Measurements from ENCODE around the gene FPGT. TPM values are rescaled to one million over a fixed set of nuclear protein-coding genes. Genes with fewer than 3 reads are reported as not detected.

The FPGT gene
- total and polyA plus RNA-seq, 2 donors (not counting 1 experiment from before 2014, with no cell fraction given) = 2.1 to 10.7 TPM

DNA sequence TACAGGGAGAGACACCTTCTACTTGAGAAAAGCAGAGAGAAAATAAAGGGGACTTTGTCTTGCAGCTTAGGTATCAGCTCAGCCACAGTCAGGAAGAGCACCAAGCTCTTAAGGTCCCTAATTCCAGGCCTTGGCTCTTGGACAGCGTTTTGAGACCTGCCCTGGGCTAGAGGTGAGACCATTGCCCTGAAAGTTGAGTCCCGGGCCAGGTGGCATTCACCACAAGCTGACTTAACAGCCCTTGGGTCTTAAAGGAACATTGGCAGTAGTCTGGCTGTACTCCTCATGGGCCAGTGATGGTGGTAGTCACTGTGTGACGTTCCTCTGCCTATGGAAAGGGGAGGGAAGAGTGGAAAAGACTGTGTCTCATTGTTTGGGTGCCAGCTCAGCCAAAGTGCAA is 25.4 kb downstream of the FPGT start:
- H3K4me2 ChIP-seq (replicated peaks; ENCODE audit: low read depth, low read length, poor library complexity, severe bottlenecking) = no peak overlapping the region
- WGBS (ENCODE audit: insufficient coverage) = 85% methylated on average over 3 of the region's 3 CpGs
- no peaks in the 10 kb centered on the region for H3K4me1 Mint-ChIP-seq
- peaks cover 2 to 8% (median 3%) of the 10 kb centered on the region in 3 donors for H3K9me3 ChIP-seq (ENCODE audit: control extremely low read depth in 1 of 3, control insufficient read depth in 2 of 3, insufficient read depth in 1 of 3, low read length in 2 of 3)
- H3K27me3 Mint-ChIP-seq = no peaks in the 10 kb centered on the region
- no peaks in the 10 kb centered on the region for H3K4me1 ChIP-seq (ENCODE audit: control insufficient read depth in 2 of 2, insufficient read depth in 2 of 2, low read length in 2 of 2)
- intact Hi-C loops (cut with micrococcal nuclease) = no loop called here
- no peak overlapping the region for H2AFZ ChIP-seq (ENCODE audit: insufficient read depth, low read depth, low read length, poor library complexity, severe bottlenecking)
- no peaks in the 10 kb centered on the region for H4K20me1 ChIP-seq (ENCODE audit: control insufficient read depth, insufficient read depth, low read length, poor library complexity, severe bottlenecking)
- DNase-seq (no peak), ATAC-seq (ENCODE audit: low read depth) (no peak)
- TF ChIP-seq EZH2 (IDR thresholded peaks at IDR 0.05; ENCODE audit: borderline replicate concordance, insufficient read depth, low read depth, low read length, poor library complexity, severe bottlenecking) (no peak), CTCF (IDR thresholded peaks at IDR 0.05) (no peak)
- H3K9me3 Mint-ChIP-seq (ENCODE audit: insufficient read depth) = peaks cover 13% of the 10 kb centered on the region
- ChIA-PET CTCF (no interaction called here), POLR2A (no interaction called here)
- no peaks in the 10 kb centered on the region for H3K79me2 ChIP-seq (ENCODE audit: control insufficient read depth, insufficient read depth, low read length)
- no peaks in the 10 kb centered on the region for H3K27me3 ChIP-seq (replicated peaks in 1 of 4; ENCODE audit: control extremely low read depth in 1 of 4, control insufficient read depth in 3 of 4, insufficient read depth in 4 of 4, low read length in 3 of 4)
- H3K9ac ChIP-seq (ENCODE audit: low read length) = no peak overlapping the region
- H3K27ac Mint-ChIP-seq = no peak overlapping the region
- H3K4me3 Mint-ChIP-seq = no peak overlapping the region
- no peaks in the 10 kb centered on the region for H3K36me3 ChIP-seq (replicated peaks in 1 of 2; ENCODE audit: control extremely low read depth in 1 of 2, control insufficient read depth in 1 of 2, extremely low read depth in 1 of 2, insufficient read depth in 2 of 2, low read length in 1 of 2)
- no peak overlapping the region for H3K4me3 ChIP-seq (ENCODE audit: control extremely low read depth in 1 of 5, extremely low read depth in 1 of 5, insufficient read depth in 1 of 5, low read depth in 2 of 5, low read length in 4 of 5)
- no peak overlapping the region for H3K27ac ChIP-seq (ENCODE audit: low read length in 2 of 2)

- POLR2A ChIA-PET = no interaction called here
- Histone ChIP-seq H3K9ac (ENCODE audit: low read length) (no peak within 1 kb of the TSS), H2AFZ (ENCODE audit: insufficient read depth, low read depth, low read length, poor library complexity, severe bottlenecking) (no peak within 1 kb of the TSS), H3K79me2 (ENCODE audit: control insufficient read depth, insufficient read depth, low read length) (no peaks in the 10 kb centered on the region), H3K27me3 (replicated peaks in 1 of 4; ENCODE audit: control extremely low read depth in 1 of 4, control insufficient read depth in 3 of 4, insufficient read depth in 4 of 4, low read length in 3 of 4) (no peaks in the 10 kb centered on the region), H4K20me1 (ENCODE audit: control insufficient read depth, insufficient read depth, low read length, poor library complexity, severe bottlenecking) (no peaks in the 10 kb centered on the region), H3K4me1 (ENCODE audit: control insufficient read depth in 2 of 2, insufficient read depth in 2 of 2, low read length in 2 of 2) (no peaks in the 10 kb centered on the region), H3K4me3 (ENCODE audit: control extremely low read depth in 1 of 5, extremely low read depth in 1 of 5, insufficient read depth in 1 of 5, low read depth in 2 of 5, low read length in 4 of 5) (no peak within 1 kb of the TSS), H3K4me2 (replicated peaks; ENCODE audit: low read depth, low read length, poor library complexity, severe bottlenecking) (no peak within 1 kb of the TSS), H3K36me3 (replicated peaks in 1 of 2; ENCODE audit: control extremely low read depth in 1 of 2, control insufficient read depth in 1 of 2, extremely low read depth in 1 of 2, insufficient read depth in 2 of 2, low read length in 1 of 2) (no peaks in the 10 kb centered on the region), H3K9me3 (ENCODE audit: control extremely low read depth in 1 of 3, control insufficient read depth in 2 of 3, insufficient read depth in 1 of 3, low read length in 2 of 3) (no peaks in the 10 kb centered on the region), H3K27ac (ENCODE audit: low read length in 2 of 2) (no peak within 1 kb of the TSS)
- no peaks in the 10 kb centered on the region for H3K4me1 Mint-ChIP-seq
- CTCF ChIA-PET = no interaction called here
- H3K27me3 Mint-ChIP-seq = no peaks in the 10 kb centered on the region
- WGBS (ENCODE audit: insufficient coverage) = no CpG with 5 or more reads among the region's 2 CpGs
- no peak for TF ChIP-seq CTCF (IDR thresholded peaks at IDR 0.05)
- TF ChIP-seq EZH2 (IDR thresholded peaks at IDR 0.05; ENCODE audit: borderline replicate concordance, insufficient read depth, low read depth, low read length, poor library complexity, severe bottlenecking) = no peak
- ATAC-seq (ENCODE audit: low read depth) = no peak
- no peak within 1 kb of the TSS for H3K4me3 Mint-ChIP-seq
- H3K27ac Mint-ChIP-seq = no peak within 1 kb of the TSS
- no peaks in the 10 kb centered on the region for H3K9me3 Mint-ChIP-seq (ENCODE audit: insufficient read depth)
- DNase-seq = no peak
- intact Hi-C loops (cut with micrococcal nuclease) = no loop called here
Observed at GRCh38 chr1:74235153-74235552, 37.1 kb downstream of the FPGT start, which contains the start of gene TNNI3K. TNNI3K (plus strand) TSS chr1:74235387; CDS start chr1:74235452, 65 bp downstream.

Data from B cell (primary cell).